B cell (primary cell): Measurements from ENCODE around the gene PTMA. TPM values are rescaled to one million over a fixed set of nuclear protein-coding genes. Genes with fewer than 3 reads are reported as not detected.

Source experiments
- ATAC-seq: fragments of 200-7000 bp; cut with Tn5 transposase; one replicate; pipeline ENCODE4 v1.10.0; 2021; ENCODE audit warnings: low read depth, mild to moderate bottlenecking, moderate number of reproducible peaks, moderate library complexity
- CTCF ChIA-PET: fragments of 350-600 bp; sonication (Branson Sonifier 250); formaldehyde crosslinking; loops from one replicate; lab custom pipeline; 2021; ENCODE audit warnings: antibody characterized with exemption, inconsistent platforms; lab: Charles Lee
- POLR2A ChIA-PET: fragments of 350-600 bp; sonication (Branson Sonifier 250); formaldehyde crosslinking; loops from one replicate; lab custom pipeline; 2021; ENCODE audit warnings: antibody characterized with exemption; lab: Charles Lee
- DNase-seq: peaks from one replicate; pipeline ENCODE4 v3.0.0; 2013
- H2AFZ ChIP-seq: 2 replicates; pipeline ENCODE4 v1.6.1; 2012; ENCODE audit warnings: mild to moderate bottlenecking, low read depth, low read length; ENCODE audit not compliant: insufficient read depth, poor library complexity, severe bottlenecking
- H3K27ac ChIP-seq, 2 donors: 1 replicate in 1 of 2; 2 replicates in 1 of 2; pipeline ENCODE4 v1.5.1; 2012 to 2013; ENCODE audit warnings: low read length in 2 of 2, mild to moderate bottlenecking in 2 of 2, moderate library complexity in 1 of 2
- H3K27me3 ChIP-seq, 4 experiments: fragments of 200-600 bp in 1 of 4; sonication (generic) in 1 of 4; replicated peaks in 1 of 4; 1 replicate in 2 of 4; 2 replicates in 2 of 4; pipeline versions ENCODE4 v1.6.1 to v1.7.0; 2013 to 2016; ENCODE audit warnings: low read length in 3 of 4, mild to moderate bottlenecking in 2 of 4, mixed read lengths in 1 of 4, moderate library complexity in 1 of 4; ENCODE audit not compliant: insufficient read depth in 4 of 4, control insufficient read depth in 3 of 4; ENCODE audit errors: control extremely low read depth in 1 of 4
- H3K36me3 ChIP-seq, 2 experiments: replicated peaks in 1 of 2; 1 replicate in 1 of 2; 2 replicates in 1 of 2; pipeline versions ENCODE4 v1.6.1 to v1.7.1; 2013; ENCODE audit warnings: low read length in 1 of 2; ENCODE audit not compliant: insufficient read depth in 2 of 2, control insufficient read depth in 1 of 2; ENCODE audit errors: control extremely low read depth in 1 of 2, extremely low read depth in 1 of 2
- H3K4me1 ChIP-seq, 2 donors: fragments of 200-600 bp in 1 of 2; sonication (generic) in 1 of 2; 1 replicate in 1 of 2; 2 replicates in 1 of 2; pipeline versions ENCODE4 v1.5.1 to v1.6.1; 2013 to 2017; ENCODE audit warnings: low read length in 2 of 2; ENCODE audit not compliant: control insufficient read depth in 2 of 2, insufficient read depth in 2 of 2
- H3K4me2 ChIP-seq: replicated peaks from 2 replicates; pipeline ENCODE3; 2012; ENCODE audit warnings: mild to moderate bottlenecking, low read depth, low read length; ENCODE audit not compliant: poor library complexity, severe bottlenecking
- H3K4me3 ChIP-seq, 5 experiments: fragments of 200-600 bp in 1 of 5; sonication (generic) in 1 of 5; 1 replicate in 3 of 5; 2 replicates in 2 of 5; pipeline versions ENCODE4 v1.5.1 to v1.7.0; 2011 to 2016; ENCODE audit warnings: low read length in 4 of 5, mild to moderate bottlenecking in 4 of 5, low read depth in 2 of 5, control low read depth in 1 of 5, moderate library complexity in 1 of 5; ENCODE audit not compliant: insufficient read depth in 1 of 5; ENCODE audit errors: control extremely low read depth in 1 of 5, extremely low read depth in 1 of 5
- H3K79me2 ChIP-seq: fragments of 200-600 bp; sonication (generic); one replicate; pipeline ENCODE4 v1.6.0; 2016; ENCODE audit warnings: low read length; ENCODE audit not compliant: control insufficient read depth, insufficient read depth
- H3K9ac ChIP-seq: fragments of 200-600 bp; sonication (generic); 2 replicates; pipeline ENCODE4 v1.6.1; 2017; ENCODE audit warnings: mild to moderate bottlenecking, low read length, moderate library complexity
- H3K9me3 ChIP-seq, 3 donors: one replicate each; pipeline versions ENCODE4 v1.6.1 to v1.7.1; 2013; ENCODE audit warnings: low read length in 2 of 3; ENCODE audit not compliant: control insufficient read depth in 2 of 3, insufficient read depth in 1 of 3; ENCODE audit errors: control extremely low read depth in 1 of 3
- H4K20me1 ChIP-seq: 2 replicates; pipeline ENCODE4 v1.6.0; 2012; ENCODE audit warnings: mild to moderate bottlenecking, low read length; ENCODE audit not compliant: insufficient read depth, control insufficient read depth, poor library complexity, severe bottlenecking
- H3K27ac Mint-ChIP-seq: one replicate; pipeline ENCODE4 v1.8.0; 2021; ENCODE audit warnings: mixed read lengths
- H3K27me3 Mint-ChIP-seq: one replicate; pipeline ENCODE4 v1.8.0; 2021; ENCODE audit warnings: mixed read lengths
- H3K4me1 Mint-ChIP-seq: one replicate; pipeline ENCODE4 v1.8.0; 2021; ENCODE audit warnings: mixed read lengths
- H3K4me3 Mint-ChIP-seq: one replicate; pipeline ENCODE4 v1.8.0; 2021; ENCODE audit warnings: mixed read lengths
- H3K9me3 Mint-ChIP-seq: one replicate; pipeline ENCODE4 v1.8.0; 2022; ENCODE audit warnings: mixed read lengths; ENCODE audit not compliant: insufficient read depth
- CTCF ChIP-seq: fragments of 200-600 bp; IDR thresholded peaks from one replicate; pipeline ENCODE4 v1.8.0; 2022; ENCODE audit warnings: antibody characterized with exemption, mild to moderate bottlenecking
- EZH2 ChIP-seq: IDR thresholded peaks from 2 replicates; pipeline ENCODE4 v1.6.1; 2012; ENCODE audit warnings: borderline replicate concordance, low read depth, mild to moderate bottlenecking, moderate library complexity, low read length; ENCODE audit not compliant: insufficient read depth, poor library complexity, severe bottlenecking
- WGBS: methylation state at CpG from one replicate; pipeline ENCODE4 v1.1.5; 2013; ENCODE audit warnings: missing lambda C conversion rate; ENCODE audit not compliant: insufficient coverage; 5-methylcytosine and 5-hydroxymethylcytosine counted together
- intact Hi-C: fragments of 100-400 bp; cut with micrococcal nuclease; formaldehyde crosslinking; loops from one replicate; pipeline ENCODE4 v1.10.0; 2022
- polyA plus RNA-seq: library from polyadenylated mRNA; depleted of rRNA; stranded (reverse); fragments of >200 nt; gene quantifications from 2 replicates; pipeline ENCODE4 v1.2.3, GENCODE V29; 2012
- total RNA-seq, 2 donors: library from RNA; stranded (reverse); fragments of 120-200 nt in 1 of 2; gene quantifications; 1 replicate in 1 of 2; 2 replicates in 1 of 2; pipeline versions ENCODE4 v1.2.3 to v1.2.4, GENCODE V29; 2013 to 2022

PTMA gene
- total and polyA plus RNA-seq, 2 donors (not counting 1 experiment from before 2014, with no cell fraction given) = 713 to 2,282 TPM

GRCh38 chr2:231709636-231709980 lies 1.3 kb downstream of the PTMA start:
- ChIA-PET CTCF (interaction anchor here (0.6 to 8.2 kb wide), 6 partner anchors 16 to 1144 kb away, joined by 3 to 208 read pairs (median 4); no protein-coding TSS in a partner anchor), POLR2A (interaction anchor here (0.7 to 5.7 kb wide), 7 partner anchors 22 to 196 kb away, joined by 3 to 345 read pairs (median 28); partner anchors contain the start of gene COPS7B)
- H3K27me3 Mint-ChIP-seq = no peaks in the 10 kb centered on the region
- peak overlapping the region; percentile 60 to 99 (median 98) for H3K4me3 ChIP-seq
- ATAC-seq (no peak), DNase-seq (no peak)
- H3K27me3 ChIP-seq = no peaks in the 10 kb centered on the region
- no peak overlapping the region for H2AFZ ChIP-seq
- H3K9me3 Mint-ChIP-seq = no peaks in the 10 kb centered on the region
- peaks cover 72% of the 10 kb centered on the region for H3K79me2 ChIP-seq
- peak overlapping the region; percentile 95 for H3K4me3 Mint-ChIP-seq
- H3K27ac Mint-ChIP-seq = peak overlapping the region; percentile 96
- H3K9me3 ChIP-seq = no peaks in the 10 kb centered on the region
- peaks cover 0 to 32% of the 10 kb centered on the region in 2 experiments for H3K36me3 ChIP-seq
- peaks cover 47% of the 10 kb centered on the region for H3K4me1 Mint-ChIP-seq
- WGBS = under 1% methylated on average over 33 of the region's 33 CpGs
- H3K4me1 ChIP-seq = peaks cover 38 to 59% of the 10 kb centered on the region in 2 donors
- TF ChIP-seq EZH2 = no peak
- TF ChIP-seq CTCF = no peak
- peak overlapping the region; percentile 99 for H3K9ac ChIP-seq
- H3K27ac ChIP-seq = peak overlapping the region; percentile 93 to 98
- intact Hi-C loops = no loop called here
- H4K20me1 ChIP-seq = peaks cover 54% of the 10 kb centered on the region
- H3K4me2 ChIP-seq = peak overlapping the region; percentile 94
